ENCODE measurements around the gene HAPLN3.

The HAPLN3 gene

GRCh38 chr15:88918738-88919137 lies 23.4 kb upstream of the HAPLN3 start (continued):
- TF ChIP-seq, protein P1, sequence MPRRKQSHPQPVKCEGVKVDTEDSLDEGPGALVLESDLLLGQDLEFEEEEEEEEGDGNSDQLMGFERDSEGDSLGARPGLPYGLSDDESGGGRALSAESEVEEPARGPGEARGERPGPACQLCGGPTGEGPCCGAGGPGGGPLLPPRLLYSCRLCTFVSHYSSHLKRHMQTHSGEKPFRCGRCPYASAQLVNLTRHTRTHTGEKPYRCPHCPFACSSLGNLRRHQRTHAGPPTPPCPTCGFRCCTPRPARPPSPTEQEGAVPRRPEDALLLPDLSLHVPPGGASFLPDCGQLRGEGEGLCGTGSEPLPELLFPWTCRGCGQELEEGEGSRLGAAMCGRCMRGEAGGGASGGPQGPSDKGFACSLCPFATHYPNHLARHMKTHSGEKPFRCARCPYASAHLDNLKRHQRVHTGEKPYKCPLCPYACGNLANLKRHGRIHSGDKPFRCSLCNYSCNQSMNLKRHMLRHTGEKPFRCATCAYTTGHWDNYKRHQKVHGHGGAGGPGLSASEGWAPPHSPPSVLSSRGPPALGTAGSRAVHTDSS (tag by site-specific recombination; IDR thresholded peaks at IDR 0.05) = no peak
- TF ChIP-seq GLI4 (tag by site-specific recombination; IDR thresholded peaks at IDR 0.05) = no peak
- no peak for TF ChIP-seq ZNF571 (tag by site-specific recombination; IDR thresholded peaks at IDR 0.05)
- TF ChIP-seq ZNF433 (tag by site-specific recombination; IDR thresholded peaks at IDR 0.05; ENCODE audit: low read depth) = no peak
- no peak for TF ChIP-seq ZNF292 (tag by site-specific recombination; IDR thresholded peaks at IDR 0.05; ENCODE audit: borderline replicate concordance, low read depth)
- no peak for TF ChIP-seq SETDB1 (IDR thresholded peaks at IDR 0.05; ENCODE audit: insufficient read length, low read length)
- no peak for TF ChIP-seq ZNF645 (tag by site-specific recombination; IDR thresholded peaks at IDR 0.05)
- no peak for TF ChIP-seq ZNF670 (tag by site-specific recombination; IDR thresholded peaks at IDR 0.05; ENCODE audit: low read depth)
- TF ChIP-seq, protein P2, sequence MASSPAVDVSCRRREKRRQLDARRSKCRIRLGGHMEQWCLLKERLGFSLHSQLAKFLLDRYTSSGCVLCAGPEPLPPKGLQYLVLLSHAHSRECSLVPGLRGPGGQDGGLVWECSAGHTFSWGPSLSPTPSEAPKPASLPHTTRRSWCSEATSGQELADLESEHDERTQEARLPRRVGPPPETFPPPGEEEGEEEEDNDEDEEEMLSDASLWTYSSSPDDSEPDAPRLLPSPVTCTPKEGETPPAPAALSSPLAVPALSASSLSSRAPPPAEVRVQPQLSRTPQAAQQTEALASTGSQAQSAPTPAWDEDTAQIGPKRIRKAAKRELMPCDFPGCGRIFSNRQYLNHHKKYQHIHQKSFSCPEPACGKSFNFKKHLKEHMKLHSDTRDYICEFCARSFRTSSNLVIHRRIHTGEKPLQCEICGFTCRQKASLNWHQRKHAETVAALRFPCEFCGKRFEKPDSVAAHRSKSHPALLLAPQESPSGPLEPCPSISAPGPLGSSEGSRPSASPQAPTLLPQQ (tag by site-specific recombination; IDR thresholded peaks at IDR 0.05) = peak; percentile 88
- no peak for TF ChIP-seq ZNF16 (tag by site-specific recombination; IDR thresholded peaks at IDR 0.05; ENCODE audit: low read depth)
- peak; percentile 92 for TF ChIP-seq ZNF629 (tag by site-specific recombination; IDR thresholded peaks at IDR 0.05)
- TF ChIP-seq, protein P3, sequence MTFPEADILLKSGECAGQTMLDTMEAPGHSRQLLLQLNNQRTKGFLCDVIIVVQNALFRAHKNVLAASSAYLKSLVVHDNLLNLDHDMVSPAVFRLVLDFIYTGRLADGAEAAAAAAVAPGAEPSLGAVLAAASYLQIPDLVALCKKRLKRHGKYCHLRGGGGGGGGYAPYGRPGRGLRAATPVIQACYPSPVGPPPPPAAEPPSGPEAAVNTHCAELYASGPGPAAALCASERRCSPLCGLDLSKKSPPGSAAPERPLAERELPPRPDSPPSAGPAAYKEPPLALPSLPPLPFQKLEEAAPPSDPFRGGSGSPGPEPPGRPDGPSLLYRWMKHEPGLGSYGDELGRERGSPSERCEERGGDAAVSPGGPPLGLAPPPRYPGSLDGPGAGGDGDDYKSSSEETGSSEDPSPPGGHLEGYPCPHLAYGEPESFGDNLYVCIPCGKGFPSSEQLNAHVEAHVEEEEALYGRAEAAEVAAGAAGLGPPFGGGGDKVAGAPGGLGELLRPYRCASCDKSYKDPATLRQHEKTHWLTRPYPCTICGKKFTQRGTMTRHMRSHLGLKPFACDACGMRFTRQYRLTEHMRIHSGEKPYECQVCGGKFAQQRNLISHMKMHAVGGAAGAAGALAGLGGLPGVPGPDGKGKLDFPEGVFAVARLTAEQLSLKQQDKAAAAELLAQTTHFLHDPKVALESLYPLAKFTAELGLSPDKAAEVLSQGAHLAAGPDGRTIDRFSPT (tag by site-specific recombination; IDR thresholded peaks at IDR 0.05) = peak; percentile 84
- TF ChIP-seq ZNF48 (tag by site-specific recombination; IDR thresholded peaks at IDR 0.05) = no peak
- peak; percentile 100 for TF ChIP-seq ZBTB20 (tag by site-specific recombination; IDR thresholded peaks at IDR 0.05)
- TF ChIP-seq, protein P4, sequence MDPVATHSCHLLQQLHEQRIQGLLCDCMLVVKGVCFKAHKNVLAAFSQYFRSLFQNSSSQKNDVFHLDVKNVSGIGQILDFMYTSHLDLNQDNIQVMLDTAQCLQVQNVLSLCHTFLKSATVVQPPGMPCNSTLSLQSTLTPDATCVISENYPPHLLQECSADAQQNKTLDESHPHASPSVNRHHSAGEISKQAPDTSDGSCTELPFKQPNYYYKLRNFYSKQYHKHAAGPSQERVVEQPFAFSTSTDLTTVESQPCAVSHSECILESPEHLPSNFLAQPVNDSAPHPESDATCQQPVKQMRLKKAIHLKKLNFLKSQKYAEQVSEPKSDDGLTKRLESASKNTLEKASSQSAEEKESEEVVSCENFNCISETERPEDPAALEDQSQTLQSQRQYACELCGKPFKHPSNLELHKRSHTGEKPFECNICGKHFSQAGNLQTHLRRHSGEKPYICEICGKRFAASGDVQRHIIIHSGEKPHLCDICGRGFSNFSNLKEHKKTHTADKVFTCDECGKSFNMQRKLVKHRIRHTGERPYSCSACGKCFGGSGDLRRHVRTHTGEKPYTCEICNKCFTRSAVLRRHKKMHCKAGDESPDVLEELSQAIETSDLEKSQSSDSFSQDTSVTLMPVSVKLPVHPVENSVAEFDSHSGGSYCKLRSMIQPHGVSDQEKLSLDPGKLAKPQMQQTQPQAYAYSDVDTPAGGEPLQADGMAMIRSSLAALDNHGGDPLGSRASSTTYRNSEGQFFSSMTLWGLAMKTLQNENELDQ (tag by site-specific recombination; IDR thresholded peaks at IDR 0.05; ENCODE audit: low read depth) = no peak
- peak; percentile 94 for TF ChIP-seq ZBTB44 (tag by site-specific recombination; IDR thresholded peaks at IDR 0.05)
- TF ChIP-seq ZNF777 (tag by site-specific recombination; IDR thresholded peaks at IDR 0.05; ENCODE audit: borderline replicate concordance) = no peak
- TF ChIP-seq ZNF132 (tag by site-specific recombination; IDR thresholded peaks at IDR 0.05; ENCODE audit: borderline replicate concordance) = no peak
- no peak for TF ChIP-seq HOXD13 (CRISPR knock-in tag; IDR thresholded peaks at IDR 0.05; ENCODE audit: borderline replicate concordance)
- no peak for TF ChIP-seq KLF9 (tag by site-specific recombination; IDR thresholded peaks at IDR 0.05; ENCODE audit: low read depth)
- TF ChIP-seq ZSCAN30 (tag by site-specific recombination; IDR thresholded peaks at IDR 0.05) = no peak
- peak; percentile 86 for TF ChIP-seq TSHZ1 (tag by site-specific recombination; IDR thresholded peaks at IDR 0.05; ENCODE audit: borderline replicate concordance)
- TF ChIP-seq, protein P5, sequence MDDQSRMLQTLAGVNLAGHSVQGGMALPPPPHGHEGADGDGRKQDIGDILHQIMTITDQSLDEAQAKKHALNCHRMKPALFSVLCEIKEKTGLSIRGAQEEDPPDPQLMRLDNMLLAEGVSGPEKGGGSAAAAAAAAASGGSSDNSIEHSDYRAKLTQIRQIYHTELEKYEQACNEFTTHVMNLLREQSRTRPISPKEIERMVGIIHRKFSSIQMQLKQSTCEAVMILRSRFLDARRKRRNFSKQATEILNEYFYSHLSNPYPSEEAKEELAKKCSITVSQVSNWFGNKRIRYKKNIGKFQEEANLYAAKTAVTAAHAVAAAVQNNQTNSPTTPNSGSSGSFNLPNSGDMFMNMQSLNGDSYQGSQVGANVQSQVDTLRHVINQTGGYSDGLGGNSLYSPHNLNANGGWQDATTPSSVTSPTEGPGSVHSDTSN (CRISPR knock-in tag; IDR thresholded peaks at IDR 0.05) = no peak
